HG03045 (cell line): Measurements from ENCODE around the gene CDH5.

Source experiments
- ATAC-seq: cut with Tn5 transposase; IDR thresholded peaks from one replicate; pipeline ENCODE4 v1.9.1; 2021; ENCODE audit warnings: mild to moderate bottlenecking, moderate library complexity; ENCODE audit not compliant: unreplicated experiment

The CDH5 gene

DNA sequence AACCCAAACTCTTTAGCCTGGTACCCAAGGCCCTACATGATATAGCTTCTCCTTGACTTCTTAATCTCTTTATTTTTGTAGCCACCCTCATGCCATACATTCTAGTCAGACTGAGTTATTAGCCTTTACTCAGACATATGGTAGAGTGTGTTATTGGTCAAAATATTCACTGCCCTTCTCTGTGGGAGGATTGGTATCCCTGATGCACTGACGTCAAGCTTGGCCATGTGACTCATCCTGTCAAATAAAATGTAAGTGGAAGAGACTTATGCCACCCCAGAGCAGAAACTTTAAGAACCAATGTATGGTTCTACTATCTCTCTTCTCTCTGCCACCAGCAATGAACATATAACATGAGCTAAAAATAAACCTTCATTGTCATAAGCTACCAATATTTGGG is 48.4 kb downstream of the CDH5 start:
- no peak for ATAC-seq

DNA sequence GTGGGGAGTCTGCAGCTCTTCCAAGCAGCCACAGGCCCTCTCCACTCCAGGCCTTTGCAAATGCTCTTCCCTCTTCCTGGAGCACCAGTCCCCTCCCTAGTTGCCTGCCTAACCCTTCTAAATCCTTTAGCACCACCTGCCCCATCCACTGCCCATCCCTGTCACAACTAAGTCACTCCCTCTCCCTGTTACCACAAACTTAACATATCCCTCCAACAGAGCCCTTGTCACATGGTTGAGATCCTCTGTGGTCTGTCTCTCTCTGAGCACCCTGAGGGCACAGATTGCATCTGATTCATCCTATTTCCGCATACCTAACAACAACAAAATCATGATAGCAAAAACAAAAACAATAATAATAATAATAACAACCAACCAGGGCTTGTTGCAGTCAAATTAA is 49.6 kb downstream of the CDH5 start:
- ATAC-seq, result no peak

DNA sequence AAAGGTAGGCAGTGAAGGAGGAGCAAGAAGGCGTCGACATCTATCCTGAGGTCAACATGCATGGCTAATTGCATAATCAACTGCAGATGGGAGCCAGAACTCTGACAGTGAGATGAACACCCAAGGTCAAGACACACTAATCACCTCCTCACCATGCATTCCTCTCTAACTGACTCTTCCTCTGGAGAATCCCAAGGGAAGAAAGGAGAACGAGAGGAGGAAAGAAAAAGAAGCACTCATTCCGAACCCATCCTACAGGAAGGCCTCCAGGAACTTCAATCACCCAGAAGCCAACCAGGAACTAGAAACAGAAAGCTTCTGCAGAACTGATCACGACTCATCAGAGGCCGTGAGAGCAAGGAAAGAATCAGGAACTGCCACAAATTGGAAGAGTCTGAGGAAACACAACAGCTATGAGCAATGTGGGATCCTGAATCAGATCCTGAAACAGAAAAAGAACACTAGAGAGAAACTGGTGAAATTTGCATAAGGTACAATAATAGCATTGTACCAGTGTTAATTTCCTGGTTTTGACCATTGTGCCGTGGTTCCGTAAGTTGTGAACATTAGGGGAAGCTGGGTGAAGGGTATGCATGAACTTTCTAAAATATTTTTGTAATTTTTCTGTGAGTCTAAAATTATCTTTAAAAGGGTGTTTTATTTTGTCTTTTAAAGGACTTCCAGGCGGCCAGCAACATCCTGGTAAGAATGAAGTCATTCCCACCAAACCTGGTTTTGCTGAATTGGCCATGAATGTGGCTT is 50.6 kb downstream of the CDH5 start:
- no peak for ATAC-seq

DNA sequence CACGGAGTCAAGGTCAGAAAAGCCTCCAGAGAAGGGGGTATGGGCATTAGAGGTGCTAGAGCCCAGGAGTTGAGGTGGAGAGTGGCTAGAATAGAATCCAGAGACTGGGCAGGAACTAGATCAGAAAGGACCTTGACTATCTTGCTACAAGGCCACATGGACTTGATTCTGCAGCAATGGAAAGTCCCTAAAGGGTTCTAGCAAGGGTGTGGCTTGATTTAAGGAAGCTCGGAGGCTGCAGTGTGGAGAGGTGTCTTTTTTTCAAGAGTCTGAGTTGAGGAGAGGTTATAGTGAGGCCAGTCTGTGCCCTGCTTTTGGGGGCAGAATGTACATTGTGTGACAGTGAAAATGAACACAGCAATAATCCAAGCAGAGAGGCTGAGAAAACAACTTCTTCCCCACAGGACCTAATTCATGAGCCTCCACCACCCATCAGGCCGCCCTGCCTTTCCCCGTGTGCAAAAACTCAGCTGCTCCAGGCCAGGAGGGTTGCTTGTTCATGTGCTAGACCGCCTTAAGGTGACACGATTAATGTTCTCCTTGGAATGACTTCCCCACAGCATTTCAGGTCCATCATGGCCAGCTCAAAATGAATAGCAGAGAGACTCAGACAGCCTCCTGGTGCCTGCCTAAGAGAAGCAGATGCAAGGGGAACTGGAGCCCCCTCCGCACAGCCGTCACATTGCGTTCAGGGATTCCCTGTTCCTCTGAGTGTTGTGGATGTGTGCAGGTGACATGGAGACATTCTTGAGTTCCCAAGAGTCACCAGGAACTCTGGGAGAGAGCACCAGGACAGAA is 51.9 kb downstream of the CDH5 start:
- no peak for ATAC-seq

DNA sequence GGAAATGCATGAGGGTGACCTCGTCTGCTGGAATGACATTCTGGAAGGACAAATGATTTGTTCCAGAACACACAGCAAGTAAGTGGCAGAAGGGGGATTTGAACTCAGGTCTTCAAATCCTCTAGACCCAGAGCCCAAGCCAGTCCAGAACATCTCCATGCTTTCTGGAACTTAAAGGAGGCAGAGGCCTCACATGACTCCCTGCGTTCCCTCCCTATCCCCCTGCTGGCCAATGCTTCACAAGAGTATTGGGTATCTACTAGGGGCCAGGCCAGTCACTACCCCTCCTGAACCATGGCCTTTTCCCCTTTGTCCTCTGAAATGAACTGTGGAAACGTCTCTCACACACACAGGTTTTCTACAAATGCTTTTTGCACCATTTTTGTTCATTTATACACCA is 53.0 kb downstream of the CDH5 start:
- no peak for ATAC-seq

DNA sequence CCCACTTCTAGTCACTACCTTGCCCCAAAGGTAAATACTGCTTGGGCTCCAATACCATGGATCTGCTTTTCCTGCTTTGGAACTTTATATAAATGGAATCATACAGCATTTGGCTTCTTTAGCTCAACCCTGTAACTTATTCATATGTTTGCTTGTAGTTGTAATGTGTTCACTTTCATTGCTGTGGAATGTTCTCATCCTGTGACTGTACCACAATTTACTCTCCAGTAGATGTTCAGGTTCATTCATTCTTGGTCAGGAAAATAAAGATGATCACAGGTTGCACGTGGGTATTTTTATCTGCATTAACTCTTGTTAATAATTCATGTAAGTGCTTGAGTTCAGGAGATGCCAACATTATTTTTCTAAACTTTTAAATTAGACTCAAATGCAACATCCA is 53.9 kb downstream of the CDH5 start:
- ATAC-seq, result no peak

DNA sequence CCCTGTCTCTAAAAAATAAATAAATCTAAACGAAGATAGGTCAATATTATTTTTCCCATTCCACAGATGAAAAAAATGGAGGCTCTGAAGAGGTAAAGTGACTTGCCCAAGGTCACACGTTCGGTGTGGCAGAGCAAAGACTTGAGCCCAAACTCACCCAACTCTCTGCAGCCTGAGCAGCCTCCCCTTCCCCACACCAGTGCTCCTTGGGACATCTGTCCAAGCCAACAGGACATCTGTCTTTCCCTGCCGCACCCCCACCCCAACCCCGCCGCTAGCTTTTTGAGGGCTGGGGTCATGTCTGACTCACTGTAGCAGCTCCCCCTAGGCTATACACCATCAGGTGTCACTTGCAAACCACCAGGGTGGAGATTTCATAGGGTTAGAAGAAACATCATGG is 55.4 kb downstream of the CDH5 start:
- ATAC-seq, result no peak

DNA sequence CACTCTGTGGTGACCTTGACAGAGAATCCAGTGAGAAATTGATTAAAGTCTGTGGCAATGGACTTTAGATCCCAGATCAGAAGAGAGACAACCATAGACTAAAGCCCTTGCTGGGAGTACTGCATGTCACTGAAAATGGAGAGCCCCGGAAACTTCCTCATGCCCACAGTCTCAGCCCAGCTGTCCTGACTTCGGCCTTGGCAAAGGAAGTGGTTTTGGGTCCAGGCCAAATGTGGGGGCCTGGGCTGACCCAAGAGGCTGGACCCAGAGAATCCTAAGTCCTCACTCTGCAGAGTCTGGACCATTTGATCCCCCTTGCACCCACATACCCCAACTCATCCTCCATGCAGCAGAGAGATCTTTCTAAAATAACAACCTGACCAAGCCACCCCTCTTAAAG is 55.9 kb downstream of the CDH5 start:
- ATAC-seq, result no peak

DNA sequence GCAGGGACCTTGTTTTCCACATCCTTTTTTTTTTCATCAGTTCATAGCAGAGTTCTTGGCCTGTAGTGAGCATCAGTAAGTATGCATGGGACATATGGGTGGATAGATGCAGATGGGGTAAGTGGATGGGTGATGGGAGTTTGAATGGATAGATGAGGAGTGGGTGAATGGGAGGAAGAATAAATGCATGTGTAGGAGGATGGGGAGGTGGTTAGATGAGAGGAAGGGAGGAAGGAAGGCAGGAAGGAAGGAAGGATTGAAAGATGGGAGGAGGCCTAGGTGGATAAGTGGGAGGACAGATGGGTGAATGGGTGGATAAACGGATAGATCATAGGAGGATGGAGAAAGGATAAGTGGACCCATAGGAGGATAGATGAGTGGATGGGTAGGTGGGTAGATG is 56.7 kb downstream of the CDH5 start:
- ATAC-seq, result no peak

DNA sequence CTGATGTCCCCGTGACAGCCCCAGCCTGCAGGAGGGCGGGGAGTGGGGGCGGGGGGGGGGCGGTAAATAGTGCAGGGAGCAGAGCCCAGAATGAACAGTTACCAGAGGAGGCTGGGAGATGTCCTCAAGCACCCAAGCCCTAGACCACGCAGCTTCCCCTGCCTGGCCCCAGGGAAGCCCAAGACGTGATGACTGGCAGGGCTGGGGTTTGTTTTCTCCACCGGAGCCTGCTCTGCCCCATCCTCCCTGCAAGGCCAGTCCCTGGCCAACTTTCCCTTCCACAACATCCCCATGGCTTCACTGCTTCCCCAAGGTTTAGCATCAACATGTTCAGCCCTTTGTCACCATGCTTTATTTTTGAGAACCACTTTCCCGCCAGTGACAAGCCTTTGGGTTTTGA is 59.2 kb downstream of the CDH5 start:
- ATAC-seq, result no peak

DNA sequence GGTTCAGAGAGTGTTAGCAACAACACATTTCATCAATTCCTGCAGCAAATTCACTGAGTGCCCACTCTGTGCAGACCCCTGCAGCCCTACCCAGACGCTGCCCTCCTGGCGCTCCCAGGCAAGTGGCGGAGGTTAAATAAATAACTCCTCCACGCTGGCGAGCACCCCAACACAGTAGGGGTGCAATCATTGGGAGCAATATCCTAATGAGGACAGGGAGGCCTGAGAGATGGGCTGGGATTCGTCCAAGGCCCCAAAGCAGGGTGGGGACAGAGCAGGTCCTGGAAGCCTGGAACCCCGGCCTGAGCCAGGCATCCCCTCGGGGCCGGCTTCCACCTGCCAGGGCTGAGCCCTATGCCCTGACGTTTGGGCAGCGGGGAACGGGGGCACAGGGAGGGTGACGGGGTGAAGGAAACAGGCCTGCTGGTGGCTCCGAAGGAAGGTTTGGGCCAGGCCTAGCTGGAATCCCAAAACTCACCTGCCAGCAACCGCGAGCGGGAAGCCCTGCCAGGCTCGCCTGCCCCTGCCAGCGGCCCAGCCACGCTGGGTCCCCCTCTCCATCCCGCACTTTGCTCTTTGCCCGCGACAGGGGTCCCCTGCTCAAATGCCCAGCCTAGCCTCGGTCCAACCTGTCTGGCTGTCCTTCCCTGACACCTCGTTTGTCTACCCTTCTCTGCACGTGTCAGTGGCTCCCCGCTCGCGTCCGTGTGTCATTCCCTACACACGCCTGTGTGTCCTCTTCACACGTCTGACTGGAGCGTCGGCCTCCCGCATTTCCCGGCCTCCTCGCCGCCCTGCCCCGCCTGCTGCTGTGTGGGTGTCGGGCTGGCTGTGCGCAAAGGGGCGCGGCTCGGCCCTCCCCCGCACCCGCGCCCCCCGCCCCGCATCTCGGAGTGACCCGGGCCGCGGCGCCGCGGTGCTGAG is 59.9 kb downstream of the CDH5 start:
- ATAC-seq, result no peak

DNA sequence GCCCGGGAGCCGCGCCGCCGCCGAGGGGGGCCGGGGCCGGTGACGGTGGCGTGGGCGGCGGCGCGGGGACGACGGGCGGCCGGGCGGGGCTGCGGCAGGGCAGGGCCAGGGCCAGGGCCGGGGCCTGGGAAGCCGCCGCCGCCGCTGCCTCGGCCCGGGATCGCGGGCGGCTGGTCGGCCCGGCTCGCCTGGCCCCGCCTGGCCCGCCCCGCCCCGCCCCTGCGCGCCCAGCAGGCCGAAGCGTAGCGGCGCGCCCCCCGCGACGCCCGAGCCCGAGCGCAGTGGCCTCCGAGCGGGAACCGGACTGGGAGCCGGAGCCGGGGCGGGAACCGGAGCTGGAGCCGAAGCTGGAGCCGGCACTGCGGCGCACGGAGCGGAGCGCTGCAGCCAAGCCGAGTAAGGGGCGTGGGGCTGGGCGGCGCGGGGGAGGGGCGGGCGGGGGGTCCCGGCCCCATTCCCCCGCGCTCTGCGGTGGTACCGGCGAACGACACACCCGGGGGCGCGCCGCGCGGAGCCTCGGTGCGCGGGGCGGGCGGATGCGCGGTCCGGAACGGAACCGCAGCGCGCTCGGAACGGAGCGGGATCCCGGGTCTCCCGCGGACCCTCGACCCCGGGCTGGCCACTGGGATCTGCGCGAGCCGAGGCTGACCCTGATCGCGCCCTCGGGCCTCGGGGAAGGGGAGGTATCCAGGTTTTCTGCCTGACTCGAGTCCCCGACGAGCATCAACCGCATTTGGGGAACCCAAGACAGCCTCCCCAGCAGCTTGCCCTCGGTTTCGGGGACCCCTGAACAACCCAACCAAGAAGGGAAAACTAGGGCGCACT is 60.8 kb downstream of the CDH5 start, which contains the start of gene BEAN1:
TSS of gene BEAN1 (plus strand) at position 260 of the 825 bp plus-strand sequence. CDS start 10,382 bp downstream, outside the sequence.
- no peak for ATAC-seq

DNA sequence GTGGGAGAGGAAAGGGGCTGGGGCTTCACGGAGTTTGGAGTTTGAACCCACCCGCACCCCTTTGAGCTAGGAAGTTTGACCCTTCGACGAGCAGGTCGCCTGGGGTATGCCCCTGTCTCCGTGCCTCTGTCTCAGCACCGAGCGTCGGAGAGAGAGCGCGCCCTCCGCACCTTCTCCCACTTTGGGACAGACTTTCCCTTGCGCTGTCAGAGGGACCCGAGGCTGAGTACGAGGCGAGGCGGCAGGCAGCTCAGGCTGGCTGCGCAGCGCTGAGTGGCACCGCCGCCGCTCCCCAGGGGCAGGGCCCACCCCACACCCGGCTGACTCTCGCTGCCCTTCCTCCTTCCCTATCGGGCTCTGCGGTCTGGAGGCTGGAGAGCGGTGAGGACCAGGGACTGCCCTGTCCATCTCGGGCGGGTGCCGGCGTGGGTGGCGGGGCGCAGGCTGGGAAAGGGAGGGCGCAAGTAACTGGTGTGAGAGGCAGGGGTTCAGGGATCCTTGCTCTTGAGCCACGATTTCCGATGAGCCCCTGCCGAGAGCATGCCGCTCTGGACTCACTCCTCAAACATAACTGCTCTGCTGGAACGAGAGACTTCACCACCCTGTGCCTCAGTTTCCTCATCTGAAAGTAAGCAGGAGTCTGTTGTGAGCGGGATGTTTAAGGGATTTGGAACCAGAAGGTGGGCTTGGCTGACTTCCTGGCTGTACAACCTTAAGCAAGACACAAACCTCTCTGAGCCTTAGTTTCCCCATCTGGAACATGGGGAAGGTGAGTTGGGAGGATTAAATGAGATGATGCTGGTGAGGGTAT is 61.6 kb downstream of the CDH5 start:
- no peak for ATAC-seq

DNA sequence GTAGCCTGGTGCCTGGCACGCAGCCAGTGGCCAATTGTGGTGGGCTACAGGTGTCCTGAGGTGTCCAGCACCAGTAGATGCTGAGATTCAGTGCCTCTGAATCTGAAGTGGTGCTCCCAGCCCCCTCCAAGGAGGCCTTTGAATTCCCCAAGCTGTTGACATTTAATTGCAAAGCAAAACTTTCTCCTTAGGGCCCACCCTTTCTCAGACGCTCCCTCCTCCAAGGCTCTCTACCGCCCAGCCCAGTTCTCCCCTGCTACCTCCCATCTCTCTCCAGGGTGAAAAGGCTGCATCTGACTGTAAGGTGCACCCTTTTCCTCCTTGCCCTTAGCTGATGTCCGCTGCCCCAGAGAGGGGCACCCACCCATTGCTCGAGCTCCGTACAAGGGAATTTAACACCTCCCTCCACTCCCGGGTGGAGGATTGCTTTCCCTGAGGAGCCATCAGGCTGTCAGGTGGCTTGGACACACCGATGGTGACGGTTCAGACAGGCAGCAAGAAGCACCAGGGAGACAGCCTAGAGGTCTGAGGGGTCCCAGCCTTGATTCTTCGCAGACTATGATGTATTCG is 62.3 kb downstream of the CDH5 start:
- no peak for ATAC-seq

DNA sequence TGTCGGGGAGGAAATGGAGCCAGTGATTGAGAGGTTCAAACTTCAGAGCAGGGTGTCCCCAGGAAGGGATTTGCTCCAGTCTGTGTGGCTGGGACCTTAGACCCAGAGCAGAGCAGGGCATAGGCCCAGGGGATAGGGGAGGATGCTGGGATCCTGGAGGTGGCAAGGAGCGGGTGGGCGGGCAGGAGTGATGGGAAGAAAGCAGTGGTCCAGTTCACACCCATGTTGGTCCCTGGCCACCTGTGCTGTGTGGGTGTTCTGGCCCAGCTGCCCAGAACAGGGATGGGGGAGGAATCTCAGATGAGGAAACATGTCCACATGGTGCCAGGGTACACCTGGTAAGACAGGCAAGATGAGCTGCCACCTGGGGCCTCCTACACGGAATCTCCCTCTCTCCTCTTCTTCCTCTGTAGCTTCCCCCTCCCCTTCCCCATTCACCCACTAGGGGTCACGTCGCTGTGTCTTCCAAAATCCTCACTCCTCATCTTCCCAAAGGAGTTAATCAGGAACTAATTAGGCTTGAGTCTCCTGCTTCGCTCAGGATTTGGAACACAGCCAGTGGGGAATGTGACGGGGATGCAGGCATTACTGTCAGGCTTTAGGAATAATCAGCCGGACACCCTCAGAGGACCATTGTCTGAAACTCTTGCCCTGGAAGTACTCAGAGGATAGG is 62.9 kb downstream of the CDH5 start:
- no peak for ATAC-seq

DNA sequence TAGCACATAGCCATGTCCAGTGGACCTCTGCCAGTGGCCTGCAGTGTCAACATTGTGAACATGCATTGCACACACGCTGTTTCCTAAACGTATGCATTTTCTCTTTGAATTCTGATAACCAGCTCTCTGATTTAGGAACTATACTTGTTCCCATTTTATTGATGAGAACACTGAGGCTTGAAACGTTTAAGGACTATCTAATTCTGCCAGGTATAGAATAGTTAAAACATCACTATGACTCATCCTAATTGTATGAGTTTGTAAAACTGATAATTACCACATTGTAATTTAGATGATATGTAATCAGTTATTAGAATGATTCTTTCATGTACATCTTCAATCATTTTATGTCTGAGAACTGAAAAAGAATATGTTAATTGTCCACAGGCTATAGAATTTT is 63.7 kb downstream of the CDH5 start:
- ATAC-seq, result no peak

DNA sequence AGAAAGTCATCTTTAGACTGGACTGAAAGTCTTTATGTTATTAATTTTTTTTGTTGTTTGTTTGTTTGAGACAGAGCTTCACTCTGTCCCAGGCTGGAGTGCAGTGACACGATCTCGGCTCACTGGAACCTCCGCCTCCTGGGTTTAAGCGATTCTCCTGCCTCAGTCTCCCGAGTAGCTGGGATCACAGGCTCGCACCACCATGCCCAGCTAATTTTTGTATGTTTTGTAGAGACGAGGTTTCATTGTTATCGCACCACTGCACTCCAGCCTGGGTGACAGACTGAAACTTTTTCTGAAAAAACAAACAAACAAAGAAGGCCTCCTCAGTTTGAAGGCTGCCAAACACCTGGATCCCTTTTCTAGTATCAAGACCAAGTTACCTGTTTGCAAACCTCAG is 65.3 kb downstream of the CDH5 start:
- no peak for ATAC-seq

DNA sequence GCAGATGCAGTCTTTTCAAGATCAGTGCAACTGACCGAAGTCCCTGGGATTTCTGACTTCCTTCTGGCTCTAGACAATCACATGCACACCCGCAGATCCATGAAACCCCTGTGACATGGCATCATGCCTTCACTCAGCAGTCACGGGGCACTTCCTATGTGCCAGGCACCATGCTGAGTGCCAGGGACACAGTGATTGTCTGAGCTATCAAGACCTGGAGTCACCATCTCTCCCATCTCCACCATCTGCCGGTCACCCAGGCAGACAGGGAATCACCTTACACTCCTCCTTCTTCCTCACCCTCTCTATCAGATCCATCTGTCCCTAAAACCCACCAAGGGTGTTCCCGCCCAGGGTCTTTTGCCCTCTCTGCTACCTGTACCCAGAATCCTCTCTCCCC is 65.9 kb downstream of the CDH5 start:
- no peak for ATAC-seq
